GM12878 (cell line): ENCODE measurements around the gene ITGB8. TPM values are rescaled to one million over a fixed set of nuclear protein-coding genes. Genes with fewer than 3 reads are reported as not detected.

Experiments
- ATAC-seq: fragments of 200-7000 bp; cut with Tn5 transposase; 3 replicates; pipeline ENCODE4 v1.9.1; 2020; ENCODE audit warnings: mild to moderate bottlenecking, moderate library complexity
- BruUV-seq: library from RNA; stranded (reverse); fragments of 400-500 nt; replicated peaks from 2 replicates; lab custom pipeline; 2021; lab: Mats Ljungman, UMichigan
- CTCF ChIA-PET: fragments of 300-600 bp; sonication (Branson Sonifier 250); formaldehyde crosslinking; extraction: SDS; loops from one replicate; lab custom pipeline; 2021; ENCODE audit warnings: inconsistent platforms; lab: Yijun Ruan, JAX
- POLR2A ChIA-PET: fragments of 350-600 bp; formaldehyde crosslinking; extraction: SDS; loops from one replicate; lab custom pipeline; 2021; ENCODE audit warnings: inconsistent platforms; lab: Charles Lee
- RAD21 ChIA-PET: fragments of 300-600 bp; sonication (Branson Sonifier 250); formaldehyde crosslinking; loops from one replicate; lab custom pipeline; 2023; ENCODE audit warnings: antibody characterized with exemption; ENCODE audit not compliant: unreplicated experiment; lab: Charles Lee
- SMC1A ChIA-PET: fragments of 300-600 bp; sonication (Branson Sonifier 250); formaldehyde crosslinking; loops from one replicate; lab custom pipeline; 2023; ENCODE audit not compliant: unreplicated experiment, uncharacterized antibody; lab: Charles Lee
- DNase-seq: peaks from one replicate; pipeline ENCODE4 v3.0.0-alpha.2; 2011; ENCODE audit warnings: low read depth, low spot score
- FAIRE-seq: peaks from 3 replicates; lab custom pipeline; 2011; peaks lifted over from hg19 to GRCh38; lab: Jason Lieb, UNC
- H2AFZ ChIP-seq: 2 replicates; pipeline ENCODE4 v1.6.0; 2011; ENCODE audit warnings: low read depth, low read length, control low read depth; ENCODE audit not compliant: control insufficient read depth
- H3K27ac ChIP-seq: 2 replicates; pipeline ENCODE4 v1.5.1; 2011; ENCODE audit warnings: control low read depth; ENCODE audit not compliant: control insufficient read depth, insufficient read depth
- H3K27me3 ChIP-seq, 2 experiments: replicated peaks in 1 of 2; 2 replicates each; pipeline versions ENCODE4 v1.6.0 to v1.6.1; 2011; ENCODE audit warnings: low read length in 1 of 2; ENCODE audit not compliant: control insufficient read depth in 2 of 2, insufficient read depth in 2 of 2
- H3K36me3 ChIP-seq, 2 experiments: 2 replicates each; pipeline ENCODE4 v1.5.1; 2011; ENCODE audit warnings: low read length in 1 of 2; ENCODE audit not compliant: control insufficient read depth in 2 of 2, insufficient read depth in 2 of 2
- H3K4me1 ChIP-seq: 2 replicates; pipeline ENCODE4 v1.6.1; 2011; ENCODE audit warnings: mild to moderate bottlenecking, low read length, moderate library complexity, mixed read lengths; ENCODE audit not compliant: control insufficient read depth, insufficient read depth
- H3K4me2 ChIP-seq: 2 replicates; pipeline ENCODE4 v1.6.0; 2011; ENCODE audit warnings: control low read depth; ENCODE audit not compliant: control insufficient read depth, insufficient read depth
- H3K4me3 ChIP-seq: fragments of 200-600 bp; sonication (generic); 2 replicates; pipeline ENCODE4 v1.5.1; 2016
- H3K79me2 ChIP-seq: 2 replicates; pipeline ENCODE4 v1.6.0; 2011; ENCODE audit warnings: low read length; ENCODE audit not compliant: control insufficient read depth, insufficient read depth
- H3K9ac ChIP-seq: 2 replicates; pipeline ENCODE4 v1.8.0; 2011; ENCODE audit warnings: low read length, control low read depth, mixed read lengths; ENCODE audit not compliant: control insufficient read depth, insufficient read depth
- H3K9me3 ChIP-seq: replicated peaks from 3 replicates; pipeline ENCODE4 v1.5.1; 2011; ENCODE audit warnings: mild to moderate bottlenecking, low read length; ENCODE audit not compliant: control insufficient read depth, insufficient read depth
- H4K20me1 ChIP-seq: 2 replicates; pipeline ENCODE4 v1.6.0; 2011; ENCODE audit not compliant: control insufficient read depth, insufficient read depth
- BHLHE40 ChIP-seq, 2 experiments: fragments of 450-650 bp in 1 of 2; IDR thresholded peaks; 2 replicates each; pipeline ENCODE4 v1.6.1; 2011 to 2017; ENCODE audit warnings: low read depth in 2 of 2, borderline replicate concordance in 1 of 2, improper control_type of control experiment in 1 of 2, low read length in 1 of 2, mild to moderate bottlenecking in 1 of 2
- CBX5 ChIP-seq: sonication (generic); IDR thresholded peaks from 2 replicates; pipeline ENCODE4 v1.6.1; 2016; ENCODE audit warnings: low read depth, moderate library complexity, mild to moderate bottlenecking, inconsistent platforms
- EED ChIP-seq: sonication (generic); IDR thresholded peaks from 2 replicates; pipeline ENCODE4 v1.6.1; 2016; ENCODE audit warnings: antibody characterized with exemption, low read depth
- ETV6 ChIP-seq, 2 experiments: fragments of 450-650 bp in 1 of 2; IDR thresholded peaks in 1 of 2; conservative IDR thresholded peaks in 1 of 2; 2 replicates each; pipeline ENCODE4 v1.6.1; 2014; ENCODE audit warnings: antibody characterized with exemption in 1 of 2, borderline replicate concordance in 1 of 2, low read depth in 1 of 2, mild to moderate bottlenecking in 1 of 2, moderate library complexity in 1 of 2
- MEF2A ChIP-seq: IDR thresholded peaks from 2 replicates; pipeline ENCODE4 v1.6.1; 2011; ENCODE audit warnings: low read depth, mild to moderate bottlenecking, low read length, moderate library complexity; ENCODE audit not compliant: insufficient read depth
- ZNF24 ChIP-seq: fragments of 450-650 bp; IDR thresholded peaks from 2 replicates; pipeline ENCODE4 v1.6.1; 2017; ENCODE audit warnings: antibody characterized with exemption, mild to moderate bottlenecking
- WGBS: methylation state at CpG from one replicate; pipeline ENCODE4 v1.1.6; 2016; ENCODE audit warnings: low lambda C conversion rate; ENCODE audit not compliant: insufficient replicate concordance, insufficient coverage; ENCODE audit errors: missing lambda C conversion rate; 5-methylcytosine and 5-hydroxymethylcytosine counted together
- in situ Hi-C: fragments of 300-500 bp; cut with MboI; formaldehyde crosslinking; loops from 9 replicates; pipeline ENCODE4 v1.14.3; 2018; ENCODE audit warnings: mixed read lengths
- intact Hi-C: fragments of 100-400 bp; cut with micrococcal nuclease; formaldehyde crosslinking; loops from one replicate; pipeline ENCODE4 v1.14.2; 2022; ENCODE audit not compliant: unreplicated experiment
- polyA plus RNA-seq, 11 experiments: library from polyadenylated mRNA; depleted of rRNA in 4 of 11; unstranded in 6 of 11; stranded (reverse) in 5 of 11; fragments of >200 nt; fragmentation: Nextera tagmentation in 4 of 11; fragmentation: Illumina TruSeq in 1 of 11; extraction: Ambion mirVana in 4 of 11; extraction: Trizol in 1 of 11; gene quantifications; 1 replicate in 1 of 11; 2 replicates in 10 of 11; pipeline versions ENCODE4 v1.2.1 to v1.2.3, GENCODE V29; 2011 to 2016; ENCODE audit warnings: inconsistent platforms in 2 of 11, missing spikeins in 2 of 11, low read depth in 1 of 11
- total RNA-seq, 4 experiments: library from RNA; depleted of rRNA in 3 of 4; stranded (reverse); fragments of >200 nt in 3 of 4; fragmentation: Illumina TruSeq in 1 of 4; extraction: Trizol in 1 of 4; gene quantifications; 2 replicates each; pipeline versions ENCODE4 v1.2.1 to v1.2.3, GENCODE V29; 2013 to 2021
- TF ChIP-seq, protein P1 (sequence below): fragments of 450-650 bp; IDR thresholded peaks from 2 replicates; pipeline ENCODE4 v1.6.1; 2016; ENCODE audit warnings: mild to moderate bottlenecking
- TF ChIP-seq, protein P2 (sequence below): fragments of 150-350 bp; IDR thresholded peaks from 2 replicates; pipeline ENCODE4 v1.6.1; 2014; ENCODE audit warnings: mild to moderate bottlenecking, low read depth, low read length

ITGB8 gene
- total and polyA plus RNA-seq, 10 of the 15 experiments (the other 5 are each of a cell fraction or from before 2014, with no cell fraction given) = 0.37 to 26.2 (median 1.5) TPM

DNA sequence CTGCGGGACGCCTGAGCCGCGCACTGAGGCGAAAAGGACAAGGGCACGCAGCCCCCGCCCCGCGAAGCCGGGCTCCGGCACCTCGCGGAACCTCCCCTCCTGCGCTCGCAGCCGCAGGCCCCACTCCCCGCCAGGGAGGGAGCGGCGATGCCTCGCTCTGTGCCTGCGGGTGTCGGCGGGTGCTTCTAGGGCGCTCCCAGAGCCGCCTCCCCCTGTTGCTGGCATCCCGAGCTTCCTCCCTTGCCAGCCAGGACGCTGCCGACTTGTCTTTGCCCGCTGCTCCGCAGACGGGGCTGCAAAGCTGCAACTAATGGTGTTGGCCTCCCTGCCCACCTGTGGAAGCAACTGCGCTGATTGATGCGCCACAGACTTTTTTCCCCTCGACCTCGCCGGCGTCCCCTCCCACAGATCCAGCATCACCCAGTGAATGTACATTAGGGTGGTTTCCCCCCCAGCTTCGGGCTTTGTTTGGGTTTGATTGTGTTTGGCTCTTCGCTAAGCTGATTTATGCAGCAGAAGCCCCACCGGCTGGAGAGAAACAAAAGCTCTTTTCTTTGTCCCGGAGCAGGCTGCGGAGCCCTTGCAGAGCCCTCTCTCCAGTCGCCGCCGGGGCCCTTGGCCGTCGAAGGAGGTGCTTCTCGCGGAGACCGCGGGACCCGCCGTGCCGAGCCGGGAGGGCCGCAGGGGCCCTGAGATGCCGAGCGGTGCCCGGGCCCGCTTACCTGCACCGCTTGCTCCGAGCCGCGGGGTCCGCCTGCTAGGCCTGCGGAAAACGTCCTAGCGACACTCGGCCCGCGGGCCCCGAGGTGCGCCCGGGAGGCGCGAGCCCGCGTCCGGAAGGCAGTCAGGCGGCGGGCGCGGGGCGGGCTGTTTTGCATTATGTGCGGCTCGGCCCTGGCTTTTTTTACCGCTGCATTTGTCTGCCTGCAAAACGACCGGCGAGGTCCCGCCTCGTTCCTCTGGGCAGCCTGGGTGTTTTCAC, 519 bp downstream of the ITGB8 start (continued):
- TF ChIP-seq, protein P1, sequence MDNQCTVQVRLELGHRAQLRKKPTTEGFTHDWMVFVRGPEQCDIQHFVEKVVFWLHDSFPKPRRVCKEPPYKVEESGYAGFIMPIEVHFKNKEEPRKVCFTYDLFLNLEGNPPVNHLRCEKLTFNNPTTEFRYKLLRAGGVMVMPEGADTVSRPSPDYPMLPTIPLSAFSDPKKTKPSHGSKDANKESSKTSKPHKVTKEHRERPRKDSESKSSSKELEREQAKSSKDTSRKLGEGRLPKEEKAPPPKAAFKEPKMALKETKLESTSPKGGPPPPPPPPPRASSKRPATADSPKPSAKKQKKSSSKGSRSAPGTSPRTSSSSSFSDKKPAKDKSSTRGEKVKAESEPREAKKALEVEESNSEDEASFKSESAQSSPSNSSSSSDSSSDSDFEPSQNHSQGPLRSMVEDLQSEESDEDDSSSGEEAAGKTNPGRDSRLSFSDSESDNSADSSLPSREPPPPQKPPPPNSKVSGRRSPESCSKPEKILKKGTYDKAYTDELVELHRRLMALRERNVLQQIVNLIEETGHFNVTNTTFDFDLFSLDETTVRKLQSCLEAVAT = peak; percentile 21
- TF ChIP-seq ZNF24 (0 out of 2 replicates have a peak, but pooled peaks have one; percentile 9), EED (no peak), BHLHE40 (IDR thresholded peaks at IDR 0.05; ENCODE audit: borderline replicate concordance in 1 of 2, low read depth in 2 of 2, low read length in 1 of 2) (peak in 1 of 2 experiments; percentile 21; a peak in 1 of 4 replicates)

DNA sequence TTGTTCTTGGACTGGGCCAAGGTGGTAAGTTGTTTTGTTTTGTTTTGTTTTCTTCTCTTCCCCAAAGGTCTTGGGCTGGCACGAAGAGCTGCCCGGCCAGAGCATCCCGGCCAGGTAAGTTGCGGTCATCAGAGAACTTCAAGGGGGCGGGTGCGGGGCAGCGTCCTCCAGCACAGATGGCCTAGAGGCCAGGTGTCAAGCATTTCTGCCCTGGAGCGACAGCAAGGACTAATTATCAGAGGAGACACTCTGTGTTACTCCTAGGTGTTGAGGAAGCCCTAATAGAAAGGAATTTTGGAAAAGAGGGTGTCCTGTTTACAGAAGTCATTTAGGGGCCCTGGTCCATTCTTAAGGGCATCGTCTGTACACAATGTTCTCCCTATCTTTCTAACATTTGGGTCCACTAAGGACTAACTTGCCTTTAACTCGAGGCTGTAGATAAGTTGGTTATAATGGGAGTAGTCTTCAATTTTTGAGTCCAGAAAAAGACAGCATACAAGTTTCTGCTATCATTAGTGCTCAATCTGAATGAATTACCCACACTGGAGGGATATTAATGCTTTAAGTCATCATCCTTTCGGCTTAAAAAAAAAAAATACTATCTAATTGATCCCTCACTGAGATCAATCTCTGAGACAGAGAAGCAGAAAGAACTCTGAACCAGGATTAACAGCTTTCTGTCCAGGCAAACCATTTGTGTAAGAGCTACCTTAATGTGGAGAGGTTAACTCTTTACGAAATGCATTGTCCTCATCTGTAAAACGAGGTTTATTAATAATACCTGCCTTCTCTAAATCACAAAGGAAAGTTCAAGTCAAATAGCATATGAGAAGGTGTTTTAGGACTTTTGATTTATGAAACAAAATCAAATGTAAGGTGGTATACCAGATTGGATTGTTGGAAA, 1.5 kb downstream of the ITGB8 start:
- intact Hi-C loops = loop anchor here (5.0 kb wide), 1 partner anchor 105 kb away; no protein-coding TSS in a partner anchor
- CTCF ChIA-PET = interaction anchor here (0.6 to 3.1 kb wide), 8 partner anchors 13 to 619 kb away, joined by 3 to 17 read pairs (median 3); partner anchors contain the start of gene MACC1
- 71% methylated on average over 13 of the region's 13 CpGs for WGBS
- no peak for DNase-seq
- Histone ChIP-seq H3K4me2 (peak overlapping the region; percentile 100), H3K27me3 (no peaks in the 10 kb centered on the region; a peak in 1 of 4 replicates)
- TF ChIP-seq, protein P2, sequence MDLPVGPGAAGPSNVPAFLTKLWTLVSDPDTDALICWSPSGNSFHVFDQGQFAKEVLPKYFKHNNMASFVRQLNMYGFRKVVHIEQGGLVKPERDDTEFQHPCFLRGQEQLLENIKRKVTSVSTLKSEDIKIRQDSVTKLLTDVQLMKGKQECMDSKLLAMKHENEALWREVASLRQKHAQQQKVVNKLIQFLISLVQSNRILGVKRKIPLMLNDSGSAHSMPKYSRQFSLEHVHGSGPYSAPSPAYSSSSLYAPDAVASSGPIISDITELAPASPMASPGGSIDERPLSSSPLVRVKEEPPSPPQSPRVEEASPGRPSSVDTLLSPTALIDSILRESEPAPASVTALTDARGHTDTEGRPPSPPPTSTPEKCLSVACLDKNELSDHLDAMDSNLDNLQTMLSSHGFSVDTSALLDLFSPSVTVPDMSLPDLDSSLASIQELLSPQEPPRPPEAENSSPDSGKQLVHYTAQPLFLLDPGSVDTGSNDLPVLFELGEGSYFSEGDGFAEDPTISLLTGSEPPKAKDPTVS = no peak
- TF ChIP-seq ETV6 (conservative IDR thresholded peaks at IDR 0.05 in 1 of 2, IDR thresholded peaks at IDR 0.05 in 1 of 2; ENCODE audit: borderline replicate concordance in 1 of 2, low read depth in 1 of 2) (no peak), MEF2A (no peak), CBX5 (no peak)
- TF ChIP-seq, protein P1 = peak; percentile 55
- TF ChIP-seq, all 136 proteins: peak for 1
- Histone ChIP-seq H3K4me3 (peak overlapping the region; percentile 83), H3K79me2 (peaks cover 7% of the 10 kb centered on the region), H4K20me1 (no peaks in the 10 kb centered on the region), H3K4me1 (peaks cover 19% of the 10 kb centered on the region), H3K36me3 (no peaks in the 10 kb centered on the region), H3K9me3 (no peaks in the 10 kb centered on the region), H2AFZ (peak overlapping the region; percentile 91), H3K9ac (peak overlapping the region; percentile 83), H3K27ac (peak overlapping the region; percentile 87; the same call in 1 of the 2 replicates)
- ChIA-PET POLR2A (interaction anchor here (0.6 to 2.7 kb wide), 6 partner anchors 12 to 160 kb away, joined by 3 to 11 read pairs (median 4); no protein-coding TSS in a partner anchor), RAD21 (interaction anchor here (0.6 to 3.1 kb wide), 7 partner anchors 42 to 173 kb away, joined by 3 to 10 read pairs (median 3); no protein-coding TSS in a partner anchor), SMC1A (interaction anchor here (0.7 to 4.8 kb wide), 14 partner anchors 14 to 265 kb away, joined by 3 to 38 read pairs (median 4); no protein-coding TSS in a partner anchor)
- in situ Hi-C loops = no loop called here
- ATAC-seq = peak; percentile 0; the same call in 1 of the 3 replicates
- FAIRE-seq = no peak
- TSS peak; percentile 39 for BruUV-seq
